Fibroblast of villous mesenchyme (primary cell): ENCODE measurements around the gene SH3TC2. TPM values are rescaled to one million over a fixed set of nuclear protein-coding genes. Genes with fewer than 3 reads are reported as not detected.
A peak's percentile ranks its signal among the peaks of the same experiment; 100 is the strongest.

ENCODE experiments used
- DNase-seq: peaks from one replicate; pipeline ENCODE4 v3.0.0-alpha.2; 2010; ENCODE audit warnings: low read depth
- H3K4me3 ChIP-seq: 2 replicates; pipeline ENCODE4 v1.5.1; 2011; ENCODE audit warnings: low read depth, mild to moderate bottlenecking, low read length
- total RNA-seq: library from RNA; depleted of rRNA; stranded (reverse); fragments of >200 nt; gene quantifications from 2 replicates; pipeline ENCODE4 v1.2.3, GENCODE V29; 2012
- TF ChIP-seq, protein P1 (sequence below): IDR thresholded peaks from 2 replicates; pipeline ENCODE4 v1.5.1; 2012; ENCODE audit warnings: low read depth, mild to moderate bottlenecking, low read length; ENCODE audit not compliant: insufficient read depth

The SH3TC2 gene
- total RNA-seq, 1 donor: 13.4 TPM

DNA sequence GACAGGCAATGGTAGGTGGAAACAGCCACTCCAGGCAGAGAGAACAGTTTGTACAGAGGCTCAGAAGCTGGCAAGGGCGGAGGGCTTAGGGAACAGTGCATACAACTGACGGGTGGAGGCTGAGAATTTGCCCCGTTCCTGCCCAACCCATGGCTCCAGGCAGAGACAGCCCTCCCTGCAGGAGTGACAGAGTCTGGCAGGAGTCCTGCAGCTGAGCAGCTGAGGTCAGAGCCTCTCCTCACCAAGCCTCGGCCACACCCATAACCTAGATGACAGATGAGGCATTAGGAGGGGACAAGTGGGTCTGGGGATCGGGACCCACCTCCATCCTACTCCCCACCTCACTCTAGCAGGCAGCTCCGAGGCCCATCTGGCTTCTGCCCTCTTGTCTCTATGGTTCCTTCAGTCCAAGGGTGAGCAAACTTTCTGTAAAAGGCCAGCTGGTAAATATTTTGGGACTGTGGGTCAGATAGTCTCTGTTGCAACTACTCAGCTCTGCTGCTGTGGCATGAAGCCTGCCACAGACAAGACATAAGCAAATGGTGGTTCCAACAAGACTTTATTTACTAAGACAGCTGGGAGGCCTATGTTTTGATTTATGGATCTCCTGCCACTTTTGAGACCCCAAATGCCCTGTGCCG is 83.7 kb downstream of the SH3TC2 start:
- no peak for DNase-seq

DNA sequence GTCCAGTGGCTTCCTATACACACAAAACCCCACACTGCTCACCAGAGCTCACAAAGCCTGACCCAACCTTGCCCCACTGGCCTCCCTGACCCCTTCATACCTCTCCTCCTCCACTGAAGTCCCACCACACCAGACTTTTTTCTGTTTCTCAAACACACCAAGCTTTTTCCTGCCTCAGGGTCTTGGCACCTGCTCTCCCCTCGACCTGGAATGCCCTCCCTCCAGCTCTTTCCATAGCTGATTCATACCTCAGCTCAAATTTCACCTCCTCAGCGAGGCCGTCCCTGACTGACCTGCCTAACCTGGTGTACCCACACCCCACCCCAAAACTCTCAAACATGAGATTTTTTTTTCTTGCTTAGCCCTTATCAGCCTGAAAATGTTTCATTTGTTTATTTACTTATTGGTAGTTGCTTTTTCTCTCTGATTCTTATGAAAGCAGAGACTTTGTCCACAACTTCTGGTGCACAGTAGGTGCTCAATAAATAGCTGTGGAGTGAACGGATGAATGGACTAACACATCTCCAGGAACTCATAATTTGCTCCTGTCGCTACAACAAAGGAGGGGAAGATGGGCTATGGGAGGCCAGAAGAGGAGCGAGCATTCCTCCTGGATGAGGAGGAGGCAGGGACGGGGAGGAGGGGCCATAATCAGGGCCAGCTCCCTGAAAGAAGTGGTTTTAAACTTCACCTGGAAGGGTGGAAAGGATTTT is 84.3 kb downstream of the SH3TC2 start:
- TF ChIP-seq, protein P1, sequence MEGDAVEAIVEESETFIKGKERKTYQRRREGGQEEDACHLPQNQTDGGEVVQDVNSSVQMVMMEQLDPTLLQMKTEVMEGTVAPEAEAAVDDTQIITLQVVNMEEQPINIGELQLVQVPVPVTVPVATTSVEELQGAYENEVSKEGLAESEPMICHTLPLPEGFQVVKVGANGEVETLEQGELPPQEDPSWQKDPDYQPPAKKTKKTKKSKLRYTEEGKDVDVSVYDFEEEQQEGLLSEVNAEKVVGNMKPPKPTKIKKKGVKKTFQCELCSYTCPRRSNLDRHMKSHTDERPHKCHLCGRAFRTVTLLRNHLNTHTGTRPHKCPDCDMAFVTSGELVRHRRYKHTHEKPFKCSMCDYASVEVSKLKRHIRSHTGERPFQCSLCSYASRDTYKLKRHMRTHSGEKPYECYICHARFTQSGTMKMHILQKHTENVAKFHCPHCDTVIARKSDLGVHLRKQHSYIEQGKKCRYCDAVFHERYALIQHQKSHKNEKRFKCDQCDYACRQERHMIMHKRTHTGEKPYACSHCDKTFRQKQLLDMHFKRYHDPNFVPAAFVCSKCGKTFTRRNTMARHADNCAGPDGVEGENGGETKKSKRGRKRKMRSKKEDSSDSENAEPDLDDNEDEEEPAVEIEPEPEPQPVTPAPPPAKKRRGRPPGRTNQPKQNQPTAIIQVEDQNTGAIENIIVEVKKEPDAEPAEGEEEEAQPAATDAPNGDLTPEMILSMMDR: no peak
- no peak for DNase-seq
- H3K4me3 ChIP-seq: no peak overlapping the region

More for the DNA sequence above, 83.7 kb downstream of the SH3TC2 start:
- TF ChIP-seq, protein P1: no peak
- H3K4me3 ChIP-seq: no peak overlapping the region

DNA sequence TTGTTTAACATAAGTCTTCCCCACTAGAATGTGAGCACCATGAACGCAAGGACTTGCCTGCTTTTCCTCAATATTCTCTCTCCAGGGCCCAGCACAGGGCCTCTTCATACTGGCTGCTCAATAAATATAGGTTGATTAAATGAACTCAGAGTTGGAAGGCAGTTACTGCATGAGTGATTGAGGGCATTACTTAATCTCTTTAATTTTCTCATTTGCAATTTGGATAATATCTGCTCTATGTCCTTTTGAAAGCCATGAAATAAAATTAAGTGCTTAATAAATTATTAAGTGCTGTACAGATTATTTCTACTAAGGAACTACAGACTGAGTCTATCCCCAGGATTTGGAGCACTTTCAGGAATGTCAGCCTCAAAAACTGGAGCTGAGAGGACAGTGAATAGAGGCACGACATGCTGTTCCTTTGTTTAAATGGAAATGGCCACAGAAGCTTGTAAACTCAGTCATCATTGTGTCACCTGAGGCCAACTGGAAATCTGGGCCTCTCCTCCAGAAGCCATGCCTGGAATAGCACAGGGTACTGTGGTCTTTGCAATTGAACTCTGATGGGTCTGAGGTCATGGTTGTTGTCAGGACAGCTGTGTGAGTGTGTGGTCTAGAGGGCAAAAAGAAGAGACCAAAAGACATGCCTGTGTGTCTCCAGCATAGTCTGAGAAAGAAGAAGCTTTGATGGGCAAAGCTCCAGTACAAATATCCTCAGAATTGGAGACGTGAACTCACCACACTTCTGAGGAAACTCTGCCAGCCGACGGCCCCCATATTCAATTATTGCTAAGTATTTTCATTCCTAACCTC is 86.1 kb downstream of the SH3TC2 start:
- no peak overlapping the region for H3K4me3 ChIP-seq
- no peak for DNase-seq
- TF ChIP-seq, protein P1: no peak

DNA sequence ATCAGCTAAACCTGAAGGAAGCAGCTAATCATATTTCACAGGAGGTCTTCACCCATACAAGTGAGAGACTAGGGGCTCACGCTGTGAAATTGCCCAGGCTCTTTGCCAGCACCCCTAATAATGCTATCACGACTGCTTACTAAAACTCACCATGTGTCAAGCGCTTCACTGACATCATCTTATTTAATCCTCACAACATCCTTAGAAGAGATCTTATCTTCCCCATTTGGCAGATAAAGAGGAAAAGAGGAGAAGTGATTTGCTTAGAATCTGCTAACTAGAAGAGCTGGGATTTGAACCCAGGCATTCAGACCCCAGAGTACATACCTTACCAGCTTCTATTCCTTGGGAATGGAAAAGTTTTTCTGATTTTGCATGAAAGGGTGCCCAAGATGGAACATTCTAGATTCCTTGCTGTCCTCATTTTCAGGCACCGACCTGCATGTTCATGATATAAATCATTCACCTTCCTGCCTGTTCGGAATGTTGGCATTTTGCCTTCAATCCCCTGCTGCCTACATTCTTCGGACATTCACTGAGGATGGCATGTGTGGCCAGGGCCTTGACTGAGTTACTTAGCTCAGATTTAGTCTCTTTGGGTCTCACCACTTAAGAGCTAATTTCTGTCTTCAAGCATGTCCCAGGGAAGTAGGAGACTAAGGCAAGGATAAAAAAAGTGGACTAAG is 88.1 kb downstream of the SH3TC2 start:
- H3K4me3 ChIP-seq: no peak overlapping the region
- DNase-seq: no peak
- TF ChIP-seq, protein P1: no peak

DNA sequence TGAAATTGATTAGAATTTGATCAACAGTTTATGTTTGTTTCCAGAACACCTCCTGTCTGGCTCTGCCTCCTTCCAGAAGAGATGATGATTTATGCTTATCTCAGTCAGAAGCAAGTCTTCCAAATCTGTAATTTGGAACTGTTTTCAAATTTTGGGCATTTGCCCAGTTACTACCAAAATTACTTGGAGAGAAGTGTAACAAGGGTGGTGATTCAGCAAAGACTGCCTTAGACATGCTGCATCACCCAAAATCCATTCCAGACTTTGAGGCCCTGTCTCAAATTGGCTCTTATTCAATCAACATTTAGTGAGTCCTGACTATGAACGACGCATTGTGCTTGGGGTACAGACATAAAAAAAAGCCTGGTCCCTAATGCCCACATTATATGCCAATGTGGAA is 89.4 kb downstream of the SH3TC2 start:
- TF ChIP-seq, protein P1: no peak
- no peak for DNase-seq
- H3K4me3 ChIP-seq: no peak overlapping the region

DNA sequence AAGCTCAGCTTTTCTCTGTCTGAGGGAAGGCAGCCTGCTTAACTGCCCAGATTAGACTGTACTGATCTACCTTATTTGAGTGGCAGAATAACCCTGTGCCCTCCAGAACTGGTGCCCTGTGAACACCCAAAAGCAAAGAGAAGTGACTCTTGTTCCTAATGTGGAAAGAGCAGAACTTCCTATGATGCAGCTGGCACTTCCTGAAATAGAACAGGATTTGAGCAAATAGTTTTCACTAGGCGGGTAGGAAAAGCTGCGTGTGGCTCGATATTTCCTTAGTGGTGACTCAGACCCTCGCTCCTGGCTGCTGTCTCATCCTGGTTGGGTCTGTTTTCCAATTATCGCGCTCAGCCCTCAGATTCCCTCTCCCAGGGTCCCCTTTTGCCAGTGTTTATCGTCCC is 89.9 kb downstream of the SH3TC2 start:
- H3K4me3 ChIP-seq: no peak overlapping the region
- peak; percentile 67 for DNase-seq
- TF ChIP-seq, protein P1: no peak
